Measurements from ENCODE around the gene MGAT4A.
A peak's percentile ranks its signal among the peaks of the same experiment; 100 is the strongest.
"Not testable (repeated sequence)": the region's sequence is repeated elsewhere in the genome, so short reads cannot be mapped to it uniquely, and the experiment has no call there.

The MGAT4A gene

DNA sequence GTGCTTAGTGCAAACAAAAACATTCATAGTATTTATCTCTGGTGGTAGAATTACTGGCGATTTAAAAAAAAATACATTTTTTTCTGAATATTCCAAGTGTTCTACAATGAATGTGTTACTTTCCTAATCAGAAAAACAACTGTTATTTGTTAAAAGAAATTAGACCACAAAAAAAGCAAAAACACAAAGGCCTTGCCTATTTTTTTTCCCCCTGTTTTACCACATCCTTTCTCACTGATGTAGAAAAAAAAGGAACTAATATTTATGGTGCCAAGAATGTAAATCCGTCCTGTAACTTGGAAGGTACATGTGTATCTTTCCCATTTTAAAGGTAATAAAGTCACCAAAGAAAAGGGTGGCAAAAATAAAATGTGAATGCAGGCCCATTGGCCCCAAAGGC is 28.4 kb upstream of the MGAT4A start:
- DNase-seq: peak; percentile 66

DNA sequence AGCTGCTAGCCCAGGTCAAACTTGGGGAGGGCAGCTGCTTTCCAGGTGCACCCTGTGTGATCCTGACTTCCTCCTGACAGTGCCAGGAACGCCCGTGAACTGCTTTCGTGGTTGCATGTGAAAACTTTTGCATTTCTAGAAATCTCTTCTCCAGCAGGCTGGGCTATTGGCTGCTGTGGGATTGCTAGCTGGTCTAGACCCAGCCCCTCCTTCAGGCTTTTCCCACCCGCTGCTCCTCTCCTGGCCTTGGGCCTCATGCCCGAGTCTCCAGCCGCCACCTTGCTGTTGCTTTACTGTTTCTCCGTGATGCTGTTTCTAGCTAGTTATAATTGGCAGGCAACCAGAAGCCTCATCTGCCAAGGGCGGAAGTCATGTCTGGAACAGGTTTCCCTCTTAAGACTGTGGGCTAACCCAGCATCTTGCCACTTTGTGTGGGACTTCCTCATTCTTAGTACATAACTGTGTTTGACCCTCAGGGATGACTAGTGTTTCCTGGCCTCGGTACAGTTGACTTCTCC is 27.0 kb upstream of the MGAT4A start:
- DNase-seq: peak; percentile 77

DNA sequence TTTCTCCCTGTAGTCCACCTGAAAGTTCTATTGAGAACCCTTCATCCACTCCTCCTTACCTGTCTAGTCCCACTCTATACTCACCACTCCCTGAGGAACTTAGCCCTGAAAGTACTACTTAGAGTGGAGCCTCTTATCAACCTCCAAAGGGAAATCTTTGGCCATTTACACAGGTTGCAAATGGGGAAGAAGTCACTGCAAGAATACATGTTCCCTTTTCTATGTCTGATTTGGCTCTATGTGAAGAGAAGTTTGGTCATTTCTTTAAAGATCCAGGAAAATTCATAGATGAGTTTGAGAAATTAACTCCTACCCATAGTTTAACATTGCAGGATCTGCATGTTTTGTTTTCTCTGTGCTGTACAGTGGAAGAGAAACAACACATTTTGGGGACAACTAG is 22.9 kb upstream of the MGAT4A start:
- no peak for DNase-seq

DNA sequence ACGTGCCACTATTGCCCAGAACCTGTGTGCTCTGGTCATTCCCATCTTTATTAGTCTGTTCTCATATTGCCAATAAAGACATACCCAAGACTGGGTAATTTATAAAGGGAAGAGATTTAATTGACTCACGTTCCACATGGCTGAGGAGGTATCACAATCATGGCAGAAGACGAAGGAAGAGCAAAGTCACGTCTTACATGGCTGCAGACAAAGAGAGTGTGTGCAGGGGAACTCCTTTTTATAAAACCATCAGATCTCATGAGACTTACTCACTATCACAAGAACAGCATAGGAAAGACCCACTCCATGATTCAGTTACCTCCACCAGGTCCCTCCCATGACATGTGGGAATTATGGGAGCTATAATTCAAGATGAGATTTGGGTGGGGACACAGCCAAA is 21.8 kb upstream of the MGAT4A start:
- DNase-seq: not testable (repeated sequence)

DNA sequence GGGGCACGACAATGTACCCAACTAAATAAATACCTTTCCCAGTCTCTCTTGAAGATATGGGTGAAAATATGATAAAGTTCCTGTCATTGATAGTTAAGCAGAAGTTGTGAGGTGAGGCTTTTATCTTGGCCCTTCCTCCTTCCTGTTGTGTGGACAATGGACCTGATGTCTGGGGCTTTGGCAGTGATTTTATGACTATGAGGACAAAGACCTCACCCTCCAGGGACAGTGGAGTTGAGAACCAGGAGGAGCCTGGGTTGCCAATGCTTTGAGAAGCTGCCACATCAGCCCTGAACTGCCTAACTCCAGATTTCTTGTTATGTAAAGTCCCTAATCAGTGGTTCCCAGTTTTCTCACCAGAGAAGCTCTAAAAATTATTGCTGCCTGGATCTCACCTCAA is 20.8 kb upstream of the MGAT4A start:
- no peak for DNase-seq

DNA sequence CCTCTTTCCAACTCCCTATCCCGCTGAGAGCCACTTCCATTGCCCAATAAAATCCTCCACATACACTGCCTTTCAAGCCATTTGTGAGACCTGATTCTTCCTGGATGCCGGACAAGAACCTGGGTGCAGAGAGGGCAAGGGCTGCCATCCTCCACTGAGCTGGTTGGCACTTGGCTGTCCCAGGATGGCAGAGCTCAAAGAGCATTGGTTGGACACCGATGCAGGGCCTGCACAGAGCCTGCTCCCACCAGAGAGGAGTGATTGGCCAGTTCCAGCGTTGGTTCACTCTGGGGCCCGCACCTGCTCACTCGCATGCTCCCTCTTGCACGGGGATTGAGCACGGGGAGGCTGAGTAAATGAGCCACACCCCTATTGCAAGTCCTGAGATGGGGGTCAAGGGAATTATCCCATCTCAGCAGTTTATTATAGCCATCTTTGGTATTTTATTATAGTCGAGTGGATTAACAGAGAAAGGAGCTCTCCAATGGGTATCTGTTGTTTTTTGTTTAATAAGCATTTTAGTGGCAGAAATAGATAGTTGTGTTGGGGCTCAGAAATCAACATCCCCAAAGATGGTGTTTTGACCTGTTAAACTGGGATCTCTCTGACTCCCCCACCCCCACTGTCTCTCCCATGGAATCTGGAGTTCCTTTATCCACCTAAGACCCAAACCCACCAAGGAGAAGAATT is 19.8 kb upstream of the MGAT4A start:
- no peak for DNase-seq

DNA sequence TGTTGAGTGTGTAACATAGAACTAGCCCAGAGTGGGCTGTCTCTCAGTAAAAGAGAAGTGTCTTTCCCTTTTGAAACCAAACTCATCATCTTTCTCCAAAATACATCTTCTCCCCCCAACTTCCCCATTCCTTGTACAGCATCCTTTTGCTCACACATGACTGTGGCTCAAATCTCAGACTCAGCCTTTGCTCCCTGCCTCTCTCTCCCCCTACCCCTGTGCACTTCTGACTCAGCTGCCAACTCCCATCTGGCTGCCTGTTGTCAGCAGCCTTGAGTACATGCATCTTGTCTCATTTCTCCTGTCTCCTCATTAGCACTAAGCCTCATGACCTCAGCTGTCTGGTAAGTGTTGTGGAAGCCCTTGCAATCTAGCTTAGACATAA is 18.1 kb upstream of the MGAT4A start:
- no peak for DNase-seq

DNA sequence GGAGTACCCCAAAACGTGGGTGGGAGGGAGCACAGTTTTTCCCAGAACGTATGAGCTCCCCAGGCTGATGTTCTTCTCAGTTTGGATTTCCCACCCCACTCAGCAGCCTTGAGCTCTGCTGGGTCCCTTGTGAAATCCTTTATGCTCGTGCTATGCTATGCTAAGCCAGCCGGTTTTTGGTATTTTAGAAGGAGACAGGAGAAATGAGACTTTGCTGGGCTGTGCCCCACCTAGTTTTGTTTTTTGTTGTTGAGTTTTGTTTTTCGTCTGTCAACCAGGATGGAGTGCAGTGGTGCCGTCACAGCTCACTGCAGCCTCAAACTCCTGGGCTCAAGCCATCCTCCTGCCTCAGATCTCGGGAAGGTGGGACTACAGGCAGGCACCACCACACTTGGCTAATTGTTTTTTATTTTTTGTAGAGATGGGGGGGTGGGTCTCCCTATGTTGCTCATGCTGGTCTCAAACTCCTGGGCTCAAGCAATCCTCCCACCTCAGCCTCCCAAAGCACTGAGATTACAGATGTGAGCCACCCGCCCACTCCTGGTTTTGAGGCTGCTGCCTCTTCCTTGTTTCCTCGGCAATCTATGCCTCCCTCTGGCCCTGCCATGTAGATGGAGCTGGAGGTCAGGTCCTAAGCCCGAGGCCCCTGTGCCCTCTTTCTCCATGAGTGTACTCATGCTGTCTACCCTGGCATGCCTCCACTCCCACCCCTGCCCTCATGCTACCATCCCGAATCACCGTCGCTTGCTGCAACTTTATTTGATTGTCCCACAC is 17.5 kb upstream of the MGAT4A start:
- no peak for DNase-seq

DNA sequence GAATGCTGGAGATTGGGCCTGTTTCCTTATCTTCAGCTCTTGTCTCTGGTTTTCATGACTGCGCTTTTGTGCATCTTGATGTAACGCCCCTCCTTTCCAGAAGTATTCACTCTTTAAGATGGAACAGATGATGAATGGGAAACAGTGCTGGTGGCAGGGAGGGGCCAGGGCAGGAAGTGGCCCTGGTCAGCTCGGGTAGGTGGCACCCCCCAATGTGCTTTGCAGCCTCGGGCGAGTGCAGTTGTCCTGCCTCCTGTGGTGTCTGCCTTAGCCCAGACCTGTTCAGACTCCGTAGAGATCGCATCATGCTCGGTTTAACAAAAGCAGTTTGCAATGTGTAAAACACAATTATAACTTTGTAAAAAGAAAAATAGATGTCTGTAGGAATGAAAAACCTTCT is 17.0 kb upstream of the MGAT4A start:
- DNase-seq: no peak

DNA sequence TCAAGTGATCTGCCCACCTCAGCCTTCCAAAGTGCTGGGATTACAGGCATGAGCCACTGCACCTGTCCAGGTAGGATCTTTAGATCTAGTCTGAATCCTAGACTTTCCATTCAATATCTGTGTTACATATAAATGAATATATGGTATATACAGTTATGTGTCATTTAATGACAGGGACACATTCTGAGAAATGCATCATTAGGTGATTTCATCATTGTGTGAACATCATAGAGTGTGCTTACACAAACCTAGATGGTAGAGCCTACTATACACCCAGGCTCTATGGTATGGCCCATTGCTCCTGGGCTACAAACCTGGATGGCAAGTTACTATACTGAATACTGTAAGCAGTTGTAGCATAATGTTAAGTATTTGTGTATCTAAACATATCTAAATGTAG is 15.5 kb upstream of the MGAT4A start:
- DNase-seq: no peak

DNA sequence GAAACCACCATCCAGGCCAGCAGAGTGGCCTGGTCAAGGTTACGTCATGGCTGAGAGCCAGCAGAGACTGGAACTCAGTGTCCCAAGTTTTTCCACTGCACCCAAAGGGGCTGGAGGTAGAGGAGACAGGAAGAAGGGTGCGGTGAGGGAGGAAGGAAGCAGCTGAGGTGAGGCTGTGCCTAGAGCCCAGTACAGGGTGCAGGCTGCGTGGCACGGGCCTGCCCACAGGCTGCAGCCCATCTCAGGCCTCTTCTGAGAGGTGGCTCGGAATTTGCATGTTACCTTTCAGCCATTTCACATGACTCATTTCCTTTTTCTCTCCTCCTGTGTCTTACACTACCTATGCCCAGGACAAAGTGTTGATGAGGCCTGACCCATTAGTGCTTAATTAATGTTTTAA is 13.7 kb upstream of the MGAT4A start:
- DNase-seq: no peak

DNA sequence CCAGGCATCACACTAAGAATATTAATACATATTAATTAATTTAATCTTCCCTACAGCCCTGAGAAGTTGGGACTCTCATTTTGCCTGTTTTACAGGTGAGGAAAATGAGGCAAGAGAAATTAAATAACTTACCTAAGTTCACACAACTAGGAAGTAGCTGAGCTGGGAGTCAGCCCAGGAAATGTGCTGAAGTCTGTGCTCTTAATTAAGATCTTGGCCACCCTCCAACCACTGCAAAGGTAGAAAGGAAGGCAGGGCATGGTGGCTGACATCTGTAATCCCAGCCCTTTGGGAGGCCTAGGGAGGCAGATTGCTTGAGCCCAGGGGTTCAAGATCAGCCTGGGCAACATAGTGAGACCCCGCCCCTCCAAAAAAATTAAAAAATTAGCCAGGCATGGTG is 12.9 kb upstream of the MGAT4A start:
- DNase-seq: no peak

DNA sequence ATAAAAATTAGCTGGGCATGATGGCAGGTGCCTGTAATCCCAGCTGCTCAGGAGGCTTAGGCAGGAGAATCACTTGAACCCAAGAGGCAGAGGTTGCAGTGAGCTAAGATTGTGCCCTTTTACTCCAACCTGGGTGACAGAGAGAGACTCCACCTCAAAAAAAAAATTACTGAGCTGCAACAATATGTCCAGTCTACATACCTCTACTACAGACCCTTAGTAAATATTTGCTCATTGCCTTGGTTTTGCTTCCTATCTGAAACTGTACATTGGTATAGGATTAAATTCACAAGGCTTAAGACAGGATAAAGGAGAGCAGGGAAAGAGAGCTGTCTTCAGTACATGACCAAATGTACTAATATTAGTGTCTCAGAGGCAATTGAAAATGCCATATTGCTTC is 8.1 kb upstream of the MGAT4A start:
- DNase-seq: no peak

DNA sequence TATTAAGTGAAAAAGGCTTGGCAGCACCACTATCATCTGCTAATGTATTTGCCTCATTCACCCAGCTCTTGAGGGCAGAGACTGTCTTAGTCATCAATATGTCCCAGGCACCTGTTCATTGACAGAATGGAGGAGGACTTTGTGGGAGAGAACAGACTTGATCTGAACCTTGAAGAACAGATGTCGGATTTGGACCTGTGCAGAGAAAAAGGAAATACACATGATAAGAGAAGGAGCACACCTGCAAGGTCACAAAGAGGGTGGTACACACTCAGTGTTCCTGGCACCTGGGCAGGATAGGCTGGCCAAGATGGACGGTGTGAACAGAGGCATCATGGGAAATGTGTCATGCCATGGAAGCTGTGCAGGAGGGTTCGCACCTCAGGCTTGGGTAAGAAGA is 7.4 kb upstream of the MGAT4A start:
- DNase-seq: no peak

DNA sequence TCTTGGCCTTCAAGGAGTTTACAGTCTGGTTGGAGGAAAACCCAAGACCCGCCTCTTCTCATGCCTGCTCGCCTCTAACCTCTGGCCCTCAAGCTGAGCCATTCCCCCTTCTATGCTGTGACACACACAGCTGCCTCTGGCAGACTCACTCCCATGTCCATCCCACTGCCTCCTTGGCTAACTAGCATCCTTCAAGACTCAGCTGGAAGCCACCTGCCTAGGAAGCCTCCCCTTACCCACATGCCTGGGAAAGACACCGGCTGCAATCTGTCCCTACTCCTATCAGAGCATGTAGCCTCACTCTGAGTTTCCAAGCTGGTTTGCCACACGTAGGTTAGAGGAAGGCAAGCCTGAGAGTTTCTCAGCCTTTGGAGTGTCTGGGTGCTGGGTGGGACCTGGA is 6.9 kb upstream of the MGAT4A start:
- no peak for DNase-seq

DNA sequence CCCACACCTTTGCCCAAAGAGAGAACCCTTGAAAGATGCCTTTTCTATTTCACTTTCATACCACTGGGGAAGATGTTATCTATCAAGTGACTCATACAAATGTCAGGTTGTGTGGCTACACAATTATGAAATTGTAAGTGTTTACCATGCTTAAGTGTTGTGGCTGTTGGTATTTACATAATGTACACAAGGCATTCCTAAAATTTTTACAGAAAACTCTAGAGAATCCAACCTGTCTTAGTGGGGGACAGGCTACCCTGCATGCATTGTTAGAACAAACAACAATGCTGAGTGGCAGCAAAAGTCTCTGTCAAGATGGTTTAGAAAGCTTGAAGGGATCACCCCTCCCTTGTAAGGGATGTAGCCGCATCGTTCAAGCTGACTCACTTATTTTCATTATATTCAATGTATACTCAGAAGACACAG is 5.5 kb upstream of the MGAT4A start:
- no peak for DNase-seq

DNA sequence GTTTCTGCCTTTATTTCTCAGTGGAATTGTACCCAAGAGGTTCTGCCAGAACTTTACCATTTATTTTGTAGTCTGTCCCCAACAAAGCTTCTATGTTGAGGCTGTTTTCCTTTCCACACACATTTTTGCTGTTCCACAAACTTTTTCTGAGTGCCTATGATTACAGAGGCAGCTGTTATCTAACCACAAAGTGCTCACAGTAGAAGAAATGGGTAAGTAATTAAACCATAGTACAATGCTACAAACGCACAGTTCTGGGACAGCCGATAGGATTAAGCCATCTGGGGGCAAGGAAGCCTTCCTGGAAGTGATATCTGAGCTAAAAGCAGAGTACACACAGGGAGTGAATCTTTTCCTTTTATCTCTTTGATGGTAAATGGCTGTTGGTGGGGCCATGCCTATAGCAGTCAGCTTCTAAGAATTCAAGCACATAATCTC is 3.9 kb upstream of the MGAT4A start:
- no peak for DNase-seq

DNA sequence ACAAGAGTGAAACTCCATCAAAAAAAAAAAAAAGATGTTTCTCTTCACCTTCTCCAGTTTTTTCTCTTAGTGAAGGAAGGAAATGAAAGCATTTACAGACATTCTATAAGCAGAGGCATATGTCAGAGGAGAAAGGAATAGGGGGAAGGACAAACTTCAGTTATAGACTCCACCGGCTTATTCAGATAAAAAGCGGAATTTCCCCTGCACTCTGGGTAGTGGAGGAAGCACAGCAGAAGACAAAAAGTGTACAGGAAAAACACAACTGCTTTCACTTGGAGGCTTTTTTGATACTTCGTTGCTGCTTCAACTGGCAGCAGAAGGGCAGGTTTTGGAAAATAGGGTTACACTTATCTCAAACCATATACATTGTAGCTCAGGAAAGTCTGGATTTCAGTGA is 3.2 kb upstream of the MGAT4A start:
- peak; percentile 43 for DNase-seq

DNA sequence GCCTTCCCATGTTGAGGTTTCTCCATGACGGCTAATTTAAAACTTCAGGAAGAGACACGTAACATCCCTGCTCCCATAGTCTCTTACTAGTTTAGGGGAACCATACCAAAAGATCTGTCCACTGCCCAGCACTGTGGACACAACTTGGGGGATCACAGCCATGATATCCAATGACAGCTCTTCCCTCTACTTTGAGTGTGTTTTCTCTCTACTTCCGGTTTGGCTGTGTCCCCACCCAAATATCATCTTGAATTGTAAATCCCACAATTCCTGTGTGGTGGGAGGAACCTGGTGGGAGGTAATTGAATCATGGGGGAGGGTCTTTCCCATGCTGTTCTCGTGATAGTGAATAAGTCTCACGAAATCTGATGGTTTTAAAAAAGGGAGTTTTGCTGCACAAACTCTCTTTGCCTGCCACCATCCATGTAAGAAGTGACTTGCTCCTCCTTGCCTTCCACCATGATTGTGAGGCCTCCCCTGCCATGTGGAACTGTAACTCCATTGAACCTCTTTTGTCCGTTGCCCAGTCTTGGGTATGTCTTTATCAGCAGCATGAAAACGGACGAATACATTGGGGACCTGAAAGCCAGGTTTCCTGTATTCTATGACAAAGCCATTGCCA is 1.6 kb upstream of the MGAT4A start:
- no peak for DNase-seq

DNA sequence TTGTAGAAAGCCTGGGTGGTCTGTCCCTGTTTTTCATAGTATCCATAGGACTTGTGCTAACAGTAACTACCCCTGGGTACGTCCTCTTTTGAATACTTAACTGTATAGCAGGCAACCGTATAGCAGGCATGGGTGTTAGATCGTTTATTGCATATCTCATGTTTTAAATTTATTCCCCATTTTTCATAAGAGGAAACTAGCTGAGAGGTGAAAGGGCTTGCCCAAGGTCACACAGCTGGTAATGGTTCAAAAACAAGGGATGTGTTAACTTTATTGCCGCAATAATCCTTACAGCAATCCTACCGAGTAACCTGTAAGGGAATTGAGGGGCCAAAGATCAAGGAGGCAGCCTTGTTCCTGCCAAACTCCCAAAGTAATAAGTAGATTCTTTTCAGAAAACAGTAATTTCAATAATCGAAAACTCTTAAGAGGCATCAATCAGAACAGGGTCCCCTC is 990 bp upstream of the MGAT4A start:
- DNase-seq: no peak

DNA sequence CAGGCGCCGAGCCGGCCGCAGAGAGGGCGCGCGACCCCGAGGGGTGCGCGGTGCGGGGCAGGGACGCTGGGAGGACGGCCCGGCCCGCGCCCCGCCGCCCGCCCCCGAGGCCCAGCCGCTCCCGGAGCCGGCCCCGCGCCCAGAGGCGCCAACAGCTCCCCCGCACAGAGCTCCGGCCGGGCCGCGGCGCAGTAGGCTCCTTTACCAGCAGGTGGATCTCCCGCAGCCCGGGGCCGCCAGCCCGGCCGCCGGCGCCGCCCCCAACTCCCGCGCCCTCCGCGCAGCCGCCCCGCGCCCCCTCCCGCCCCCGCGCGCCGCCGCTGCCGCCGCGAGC is 258 bp downstream of the MGAT4A start:
- peak; percentile 65 for DNase-seq

DNA sequence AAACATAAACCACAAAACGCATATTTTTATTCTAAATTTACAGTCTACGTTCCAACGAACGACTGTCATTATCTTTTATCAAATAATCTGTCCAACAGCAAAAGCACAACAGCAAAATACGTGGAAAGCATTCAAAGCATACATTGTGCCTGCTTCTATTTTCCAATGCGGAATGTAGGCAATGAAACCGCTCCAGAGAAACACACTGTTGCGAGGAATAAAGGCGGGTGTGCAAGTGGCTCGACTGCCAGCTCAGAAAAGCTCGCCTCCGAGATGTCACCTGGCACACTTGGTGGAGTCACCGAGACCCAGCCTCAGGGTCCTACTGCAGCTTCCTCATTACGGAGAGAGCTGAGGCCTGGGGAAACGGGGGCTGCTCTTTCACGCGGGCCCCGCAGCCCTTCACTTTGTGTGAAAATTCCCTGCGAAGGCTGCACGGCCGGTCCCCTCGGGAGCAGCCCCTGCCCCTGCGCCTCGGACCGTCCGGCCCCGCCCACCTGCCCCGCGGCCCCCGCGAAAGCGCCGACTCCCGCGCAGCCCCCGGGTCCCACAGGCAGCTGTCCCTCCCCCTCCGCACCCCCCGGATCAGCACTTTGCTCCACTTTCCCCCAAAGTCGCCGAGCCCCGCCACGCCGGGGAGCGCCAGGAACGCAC is 752 bp downstream of the MGAT4A start:
- peak; percentile 60 for DNase-seq

DNA sequence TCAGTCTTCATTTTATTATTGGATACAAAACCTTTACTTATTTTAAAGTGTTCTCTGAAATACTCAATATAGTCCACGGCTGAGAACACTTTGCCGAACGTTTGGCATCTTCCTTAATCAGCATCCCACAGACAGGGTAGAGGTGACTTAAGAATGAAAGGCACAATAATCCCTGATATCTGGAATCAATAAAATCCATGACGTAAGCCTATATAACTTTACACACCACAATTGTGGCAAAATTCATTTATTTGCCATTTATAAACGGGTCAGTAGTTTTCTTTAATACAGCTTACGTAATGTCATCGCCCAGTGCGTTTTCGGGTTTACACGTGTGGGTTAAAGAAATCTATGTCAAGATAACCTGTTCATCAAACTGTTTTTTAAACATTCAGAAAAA is 1.3 kb downstream of the MGAT4A start:
- no peak for DNase-seq
